ENCODE measurements around the gene PRLR.
"Not testable (repeated sequence)": the region's sequence is repeated elsewhere in the genome, so short reads cannot be mapped to it uniquely, and the experiment has no call there.

Gene PRLR

GRCh38 chr5:35194635-35195471 is 35.4 kb downstream of the PRLR start:
- Mint-ChIP-seq H3K4me1 (ENCODE audit: low read depth) (no peaks in the 10 kb centered on the region), H3K9me3 (no peaks in the 10 kb centered on the region), H3K27ac (no peak overlapping the region), H3K4me3 (no peak overlapping the region), H3K27me3 (ENCODE audit: low read depth) (peaks cover 4% of the 10 kb centered on the region), H3K36me3 (ENCODE audit: low read depth) (no peaks in the 10 kb centered on the region)

- Mint-ChIP-seq H3K27ac (no peak overlapping the region), H3K36me3 (ENCODE audit: low read depth) (no peaks in the 10 kb centered on the region), H3K4me3 (no peak overlapping the region), H3K9me3 (no peaks in the 10 kb centered on the region), H3K27me3 (ENCODE audit: low read depth) (no peaks in the 10 kb centered on the region), H3K4me1 (ENCODE audit: low read depth) (no peaks in the 10 kb centered on the region)
Observed at GRCh38 chr5:35192506-35192905, 37.8 kb downstream of the PRLR start.

GRCh38 chr5:35189801-35190200 is 40.5 kb downstream of the PRLR start:
- not testable (repeated sequence) for H3K9me3 Mint-ChIP-seq; H3K4me3 Mint-ChIP-seq; H3K4me1 Mint-ChIP-seq (ENCODE audit: low read depth); H3K27ac Mint-ChIP-seq; H3K27me3 Mint-ChIP-seq (ENCODE audit: low read depth); H3K36me3 Mint-ChIP-seq (ENCODE audit: low read depth)

- H3K27me3 Mint-ChIP-seq (ENCODE audit: low read depth), result peaks cover 3% of the 10 kb centered on the region
- no peaks in the 10 kb centered on the region for H3K9me3 Mint-ChIP-seq
- H3K36me3 Mint-ChIP-seq (ENCODE audit: low read depth), result no peaks in the 10 kb centered on the region
- H3K4me1 Mint-ChIP-seq (ENCODE audit: low read depth), result no peaks in the 10 kb centered on the region
- H3K4me3 Mint-ChIP-seq, result no peak overlapping the region
- H3K27ac Mint-ChIP-seq, result no peak overlapping the region
Observed at GRCh38 chr5:35188031-35188457, 42.2 kb downstream of the PRLR start.

- not testable (repeated sequence) for H3K9me3 Mint-ChIP-seq; H3K27ac Mint-ChIP-seq; H3K4me1 Mint-ChIP-seq (ENCODE audit: low read depth); H3K4me3 Mint-ChIP-seq; H3K27me3 Mint-ChIP-seq (ENCODE audit: low read depth); H3K36me3 Mint-ChIP-seq (ENCODE audit: low read depth)
Observed at GRCh38 chr5:35187621-35188020, 42.7 kb downstream of the PRLR start.

- Mint-ChIP-seq H3K9me3 (no peaks in the 10 kb centered on the region), H3K27me3 (ENCODE audit: low read depth) (peaks cover 7% of the 10 kb centered on the region), H3K36me3 (ENCODE audit: low read depth) (no peaks in the 10 kb centered on the region), H3K27ac (no peak overlapping the region), H3K4me1 (ENCODE audit: low read depth) (no peaks in the 10 kb centered on the region), H3K4me3 (no peak overlapping the region)
Observed at GRCh38 chr5:35186749-35187148, 43.5 kb downstream of the PRLR start.

GRCh38 chr5:35185518-35185917 is 44.8 kb downstream of the PRLR start:
- peaks cover 7% of the 10 kb centered on the region for H3K27me3 Mint-ChIP-seq (ENCODE audit: low read depth)
- no peaks in the 10 kb centered on the region for H3K36me3 Mint-ChIP-seq (ENCODE audit: low read depth)
- H3K4me3 Mint-ChIP-seq, result no peak overlapping the region
- no peaks in the 10 kb centered on the region for H3K4me1 Mint-ChIP-seq (ENCODE audit: low read depth)
- H3K27ac Mint-ChIP-seq, result no peak overlapping the region
- no peaks in the 10 kb centered on the region for H3K9me3 Mint-ChIP-seq

- peaks cover 7% of the 10 kb centered on the region for H3K27me3 Mint-ChIP-seq (ENCODE audit: low read depth)
- H3K4me3 Mint-ChIP-seq, result no peak overlapping the region
- H3K4me1 Mint-ChIP-seq (ENCODE audit: low read depth), result no peaks in the 10 kb centered on the region
- no peaks in the 10 kb centered on the region for H3K36me3 Mint-ChIP-seq (ENCODE audit: low read depth)
- no peaks in the 10 kb centered on the region for H3K9me3 Mint-ChIP-seq
- H3K27ac Mint-ChIP-seq, result no peak overlapping the region
Observed at GRCh38 chr5:35183556-35183955, 46.7 kb downstream of the PRLR start.

- no peak overlapping the region for H3K27ac Mint-ChIP-seq
- H3K9me3 Mint-ChIP-seq, result no peaks in the 10 kb centered on the region
- H3K4me3 Mint-ChIP-seq, result no peak overlapping the region
- H3K36me3 Mint-ChIP-seq (ENCODE audit: low read depth), result no peaks in the 10 kb centered on the region
- no peaks in the 10 kb centered on the region for H3K4me1 Mint-ChIP-seq (ENCODE audit: low read depth)
- H3K27me3 Mint-ChIP-seq (ENCODE audit: low read depth), result peaks cover 7% of the 10 kb centered on the region
Observed at GRCh38 chr5:35182910-35183535, 47.3 kb downstream of the PRLR start.

- Mint-ChIP-seq H3K4me3 (no peak overlapping the region), H3K27me3 (ENCODE audit: low read depth) (peaks cover 7% of the 10 kb centered on the region), H3K4me1 (ENCODE audit: low read depth) (no peaks in the 10 kb centered on the region), H3K9me3 (no peaks in the 10 kb centered on the region), H3K27ac (no peak overlapping the region), H3K36me3 (ENCODE audit: low read depth) (no peaks in the 10 kb centered on the region)
Observed at GRCh38 chr5:35182486-35182885, 47.8 kb downstream of the PRLR start.

GRCh38 chr5:35180046-35180445 is 50.2 kb downstream of the PRLR start:
- Mint-ChIP-seq H3K36me3 (ENCODE audit: low read depth) (no peaks in the 10 kb centered on the region), H3K4me1 (ENCODE audit: low read depth) (no peaks in the 10 kb centered on the region), H3K4me3 (no peak overlapping the region), H3K9me3 (no peaks in the 10 kb centered on the region), H3K27me3 (ENCODE audit: low read depth) (peaks cover 4% of the 10 kb centered on the region), H3K27ac (no peak overlapping the region)

GRCh38 chr5:35177783-35178182 is 52.5 kb downstream of the PRLR start:
- Mint-ChIP-seq H3K27me3 (ENCODE audit: low read depth) (peaks cover 4% of the 10 kb centered on the region), H3K4me1 (ENCODE audit: low read depth) (no peaks in the 10 kb centered on the region), H3K4me3 (no peak overlapping the region), H3K9me3 (no peaks in the 10 kb centered on the region), H3K36me3 (ENCODE audit: low read depth) (no peaks in the 10 kb centered on the region), H3K27ac (no peak overlapping the region)

- no peak overlapping the region for H3K27ac Mint-ChIP-seq
- no peak overlapping the region for H3K4me3 Mint-ChIP-seq
- H3K36me3 Mint-ChIP-seq (ENCODE audit: low read depth), result no peaks in the 10 kb centered on the region
- peaks cover 2% of the 10 kb centered on the region for H3K9me3 Mint-ChIP-seq
- no peaks in the 10 kb centered on the region for H3K4me1 Mint-ChIP-seq (ENCODE audit: low read depth)
- no peaks in the 10 kb centered on the region for H3K27me3 Mint-ChIP-seq (ENCODE audit: low read depth)
Observed at GRCh38 chr5:35172533-35172932, 57.8 kb downstream of the PRLR start.

- H3K27ac Mint-ChIP-seq, result no peak overlapping the region
- peaks cover 3% of the 10 kb centered on the region for H3K9me3 Mint-ChIP-seq
- no peaks in the 10 kb centered on the region for H3K36me3 Mint-ChIP-seq (ENCODE audit: low read depth)
Observed at GRCh38 chr5:35171991-35172390, 58.3 kb downstream of the PRLR start.

GRCh38 chr5:35171078-35171477 is 59.2 kb downstream of the PRLR start:
- Mint-ChIP-seq H3K4me1 (ENCODE audit: low read depth) (no peaks in the 10 kb centered on the region), H3K36me3 (ENCODE audit: low read depth) (no peaks in the 10 kb centered on the region), H3K27me3 (ENCODE audit: low read depth) (no peaks in the 10 kb centered on the region), H3K9me3 (peaks cover 3% of the 10 kb centered on the region), H3K27ac (no peak overlapping the region), H3K4me3 (no peak overlapping the region)

More at GRCh38 chr5:35171991-35172390, 58.3 kb downstream of the PRLR start:
- Mint-ChIP-seq H3K27me3 (ENCODE audit: low read depth) (no peaks in the 10 kb centered on the region), H3K4me3 (no peak overlapping the region), H3K4me1 (ENCODE audit: low read depth) (no peaks in the 10 kb centered on the region)
